Stimulated activated CD4-positive, alpha-beta T cell treated with anti-CD3 and anti-CD28 coated beads, Interleukin-1b, Interleukin-23, amount 100 ng/mL, for 1 hour (primary cell): ENCODE results near the gene VNN1.

Experiments
- DNase-seq, 2 donors: peaks; one replicate each; pipeline ENCODE4 v3.0.0-alpha.2; 2020; ENCODE audit warnings: low read depth in 2 of 2

VNN1 gene

DNA sequence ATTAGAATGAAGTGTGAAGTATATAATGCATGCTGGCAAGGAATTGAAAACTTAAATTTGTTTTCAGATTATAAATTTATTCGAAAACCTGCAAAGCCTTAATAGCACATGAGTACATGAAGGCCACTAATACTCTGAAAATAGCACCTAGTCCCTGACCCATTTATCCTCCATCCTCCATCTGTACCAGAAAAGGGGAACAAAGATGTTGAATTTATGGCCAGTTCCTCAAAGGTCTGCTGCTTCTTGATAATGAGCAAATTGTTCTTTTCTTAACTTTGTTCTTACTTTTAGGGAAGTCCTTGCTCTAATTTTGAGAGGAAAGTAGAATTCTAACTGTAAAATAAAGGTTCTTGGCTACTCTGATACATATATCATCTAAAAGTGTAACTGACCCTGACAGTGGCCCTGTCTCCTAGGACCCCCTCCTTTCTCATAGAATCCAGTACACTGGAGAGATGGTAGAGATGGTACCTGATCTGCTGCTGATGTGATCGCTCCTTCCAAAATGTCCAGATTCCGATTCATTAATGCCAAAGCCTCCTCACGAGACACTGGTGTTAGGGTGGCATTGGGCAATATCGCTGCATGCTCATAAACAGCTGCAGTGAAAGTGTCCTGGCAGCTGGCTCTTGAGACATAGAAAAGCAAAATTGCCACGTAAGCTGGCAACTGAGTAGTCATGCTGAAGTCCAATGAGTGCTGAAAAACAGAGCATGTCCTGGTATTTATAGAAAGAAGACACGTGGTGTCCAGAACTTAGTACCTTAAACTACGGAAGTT lies at the start of gene VNN1:
VNN1 (minus strand) TSS at position 704 of the 783 bp plus-strand sequence; CDS start at position 684, 20 bp downstream.
- no peak for DNase-seq

DNA sequence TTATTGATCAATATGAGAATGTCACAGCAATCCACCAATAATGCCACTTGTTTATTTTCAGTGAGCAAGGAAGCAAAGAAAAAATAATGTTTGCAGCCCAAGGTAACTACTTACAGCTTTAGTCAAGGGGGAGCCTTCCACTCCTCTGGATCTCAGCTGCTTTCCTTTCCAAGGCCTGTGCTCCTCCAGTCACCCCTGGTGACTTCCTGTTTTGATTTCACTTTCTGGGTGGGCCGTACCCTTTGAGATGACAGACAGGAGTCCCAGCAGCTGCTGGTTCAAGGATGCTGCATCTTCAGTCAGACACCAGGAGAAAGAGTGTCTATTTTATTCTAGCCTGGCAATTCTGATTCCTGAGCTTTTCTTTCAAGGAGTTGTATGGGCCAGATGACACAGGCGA lies 49.4 kb upstream of the VNN1 start:
- DNase-seq: peak in 1 of 2 donors; percentile 3

GRCh38 chr6:132760256-132760655 lies 46.4 kb upstream of the VNN1 start:
- DNase-seq: no peak

GRCh38 chr6:132758689-132759088 lies 44.8 kb upstream of the VNN1 start:
- DNase-seq: no peak

GRCh38 chr6:132752255-132752654 lies 38.4 kb upstream of the VNN1 start:
- no peak for DNase-seq

DNA sequence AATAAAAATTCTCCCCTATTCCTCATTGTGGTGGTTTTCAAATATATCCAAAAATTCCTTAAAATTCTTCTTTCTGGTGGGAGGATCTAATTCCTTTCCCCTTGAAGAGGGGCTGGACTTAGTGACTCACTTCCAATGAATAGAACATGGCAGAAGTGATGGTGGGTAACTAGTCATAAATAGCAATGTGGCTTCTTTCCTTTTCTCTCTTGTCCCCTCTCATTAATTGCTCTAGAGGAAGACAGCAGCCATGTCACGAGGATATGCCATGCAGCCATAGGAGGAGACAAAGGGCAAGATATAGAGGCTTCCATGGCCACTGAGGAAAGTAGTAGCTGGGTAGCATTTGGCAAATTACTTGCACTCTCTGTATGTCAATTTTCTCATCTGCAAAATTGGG lies 38.0 kb upstream of the VNN1 start:
- DNase-seq: no peak

DNA sequence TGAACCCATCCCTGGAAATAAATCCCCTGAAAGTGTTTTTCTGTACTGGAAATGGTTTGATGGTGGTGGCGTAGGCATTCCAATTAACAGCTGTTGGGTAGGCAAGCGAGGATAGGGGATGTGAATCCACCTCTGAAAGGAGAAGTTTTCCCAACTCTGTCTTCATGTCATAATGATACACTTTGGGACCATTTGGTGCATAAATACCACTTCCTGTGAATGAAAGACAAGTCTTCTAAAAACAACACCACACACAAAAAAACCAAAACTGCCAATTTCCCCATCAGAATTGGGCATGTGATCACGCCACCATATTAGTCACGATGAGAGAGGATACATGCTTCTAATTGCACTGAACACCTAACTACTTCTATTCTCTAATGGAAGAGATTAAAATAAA lies 37.5 kb upstream of the VNN1 start:
- no peak for DNase-seq

DNA sequence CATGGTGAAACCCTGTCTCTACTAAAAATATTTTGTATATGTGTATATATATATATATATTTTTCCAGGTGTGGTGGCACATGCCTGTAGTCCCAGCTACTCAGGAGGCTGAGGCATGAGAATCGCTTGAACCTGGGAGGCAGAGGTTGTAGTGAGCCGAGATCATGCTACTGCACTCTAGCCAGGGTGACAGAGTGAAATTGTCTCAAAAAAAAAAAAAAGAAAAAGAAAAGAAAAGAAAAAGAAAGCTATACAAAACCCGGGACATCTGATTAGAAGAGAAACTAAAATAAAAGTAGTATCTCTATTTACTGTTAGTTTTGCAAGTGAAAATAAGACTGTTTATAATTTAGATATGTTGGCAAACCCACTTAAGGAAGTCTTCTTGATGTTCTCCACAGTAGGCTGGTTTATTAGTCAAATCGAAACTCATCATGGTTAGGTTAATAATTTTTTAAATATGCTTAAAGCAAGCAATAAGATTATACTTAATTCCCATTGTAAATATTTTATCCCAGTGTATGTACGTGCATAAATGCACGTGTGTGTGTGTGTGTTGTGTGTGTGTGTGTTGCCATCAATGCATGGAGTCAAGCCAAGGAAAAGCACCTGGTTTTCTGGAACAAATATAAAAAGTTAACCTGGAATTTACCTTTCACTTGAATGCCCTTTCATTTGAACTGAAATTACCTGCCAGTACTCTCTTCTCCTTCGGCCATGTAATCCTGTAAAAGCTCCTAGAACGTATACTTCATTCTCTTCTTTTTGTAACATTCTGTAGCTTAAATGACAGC lies 36.8 kb upstream of the VNN1 start:
- no peak for DNase-seq

DNA sequence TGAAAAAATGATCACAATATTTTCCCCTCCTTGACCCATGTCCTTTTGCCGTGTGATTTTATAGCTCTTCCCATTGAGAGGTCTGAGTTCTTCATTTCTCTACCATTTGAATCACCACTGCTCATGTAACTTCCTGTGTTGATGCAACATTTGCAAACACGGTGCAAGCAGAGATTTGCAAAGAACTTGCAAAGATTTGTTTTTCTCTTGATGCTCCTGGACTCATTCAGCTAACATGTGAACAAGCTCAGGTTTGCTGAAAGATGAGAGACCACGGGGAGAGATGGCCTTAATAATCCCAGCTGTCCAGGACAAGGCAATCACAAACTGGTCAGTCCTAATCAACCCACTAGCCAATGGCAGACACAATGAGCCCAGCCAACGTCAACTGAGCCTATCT lies 35.3 kb upstream of the VNN1 start:
- DNase-seq: no peak

GRCh38 chr6:132748446-132748845 lies 34.6 kb upstream of the VNN1 start:
- no peak for DNase-seq

- no peak for DNase-seq
Observed at GRCh38 chr6:132746048-132746447, 32.2 kb upstream of the VNN1 start.

DNA sequence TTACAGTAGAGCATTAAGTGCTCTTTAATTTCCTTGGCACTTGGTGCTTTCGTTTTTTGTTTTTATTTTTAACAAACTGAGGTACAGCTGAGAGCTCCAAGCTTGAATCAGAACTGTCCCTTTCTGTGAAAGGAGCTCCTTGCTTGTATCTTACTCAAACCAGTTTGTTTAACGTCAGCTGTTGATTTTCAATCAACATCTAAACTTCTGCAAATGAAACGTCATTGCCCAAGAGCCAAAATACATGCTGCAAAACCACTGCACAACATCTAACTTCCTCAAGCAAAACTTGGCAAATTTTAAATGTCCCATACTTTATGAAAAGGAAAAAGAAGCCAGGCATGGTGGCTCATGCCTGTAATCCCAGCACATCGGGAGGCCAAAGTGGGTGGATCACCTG lies 28.6 kb upstream of the VNN1 start:
- no peak for DNase-seq

DNA sequence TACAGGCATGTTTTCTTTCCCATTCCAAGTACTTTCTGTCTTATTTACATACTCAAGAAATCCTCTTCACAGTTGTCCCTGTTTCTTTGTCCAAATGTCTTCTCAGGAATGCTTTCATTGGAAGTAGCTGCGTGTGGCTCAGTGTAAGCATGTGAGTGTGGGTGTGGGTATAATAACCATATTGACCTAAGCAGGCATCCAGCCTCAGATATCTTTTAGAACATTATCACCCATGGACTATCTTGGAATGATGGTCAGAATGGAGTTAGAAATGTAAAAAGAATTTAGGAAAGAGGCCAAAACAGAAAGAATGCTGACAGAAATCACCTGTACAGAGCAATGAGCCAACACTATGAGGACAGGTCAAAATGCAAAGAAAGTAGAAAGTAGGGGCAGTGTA lies 27.4 kb upstream of the VNN1 start:
- no peak for DNase-seq

DNA sequence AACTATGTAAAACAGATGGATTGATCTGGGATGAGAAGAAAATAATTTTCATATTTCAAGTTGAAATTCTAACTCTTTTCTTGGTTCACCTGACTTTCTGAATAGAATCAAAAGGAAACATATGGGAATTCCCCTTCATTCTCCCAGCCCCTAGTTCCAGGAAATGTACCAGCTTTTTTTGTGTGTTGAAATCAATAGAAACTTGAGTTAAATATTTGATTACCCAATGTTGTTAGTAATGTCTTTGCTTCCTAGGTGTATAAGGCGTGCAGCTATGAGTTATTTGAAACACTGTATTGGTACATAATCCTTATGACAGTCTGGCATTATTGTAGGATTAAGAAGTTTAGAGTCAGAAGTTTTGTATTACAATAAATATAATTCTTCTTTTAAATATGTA lies 22.4 kb upstream of the VNN1 start:
- DNase-seq: no peak

- no peak for DNase-seq
Observed at GRCh38 chr6:132734694-132735236, 20.9 kb upstream of the VNN1 start.

GRCh38 chr6:132733814-132734213 lies 20.0 kb upstream of the VNN1 start:
- no peak for DNase-seq

DNA sequence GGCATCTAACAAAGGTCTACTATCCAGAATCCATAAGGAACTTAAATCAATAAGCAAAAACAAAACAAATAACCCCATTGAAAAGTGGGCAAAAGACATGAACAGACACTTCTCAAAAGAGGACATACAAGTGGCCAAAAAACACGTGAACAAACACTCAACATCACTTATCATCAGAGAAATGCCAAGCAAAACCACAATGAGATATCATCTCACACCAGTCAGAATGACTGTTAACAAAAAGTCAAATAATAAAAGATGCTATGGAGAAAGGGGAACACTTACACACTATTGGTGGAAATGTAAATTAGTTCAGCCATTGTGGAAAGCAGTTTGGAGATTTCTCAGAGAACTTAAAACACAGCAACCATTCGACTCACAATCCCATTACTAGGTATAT lies 19.4 kb upstream of the VNN1 start:
- DNase-seq: no peak

GRCh38 chr6:132731086-132731485 lies 17.2 kb upstream of the VNN1 start:
- no peak for DNase-seq

DNA sequence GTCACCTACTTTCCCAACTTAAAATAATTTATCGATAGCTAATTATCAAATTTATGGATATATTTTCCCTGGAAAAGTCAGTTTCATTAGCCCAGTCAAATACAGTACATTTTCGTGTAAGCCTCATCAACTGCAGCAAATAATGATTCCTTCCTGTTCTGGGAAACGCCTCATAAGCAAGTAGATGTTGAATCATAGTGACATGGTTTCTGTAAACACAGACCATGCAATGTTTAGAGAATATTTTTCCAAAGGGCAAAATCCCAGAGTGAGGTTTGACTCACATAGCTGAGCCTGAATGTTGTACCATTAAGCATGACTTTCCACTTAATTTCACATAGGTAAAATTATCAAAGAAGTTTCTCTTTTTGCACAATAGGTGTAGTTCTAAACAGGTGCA lies 16.7 kb upstream of the VNN1 start:
- no peak for DNase-seq

DNA sequence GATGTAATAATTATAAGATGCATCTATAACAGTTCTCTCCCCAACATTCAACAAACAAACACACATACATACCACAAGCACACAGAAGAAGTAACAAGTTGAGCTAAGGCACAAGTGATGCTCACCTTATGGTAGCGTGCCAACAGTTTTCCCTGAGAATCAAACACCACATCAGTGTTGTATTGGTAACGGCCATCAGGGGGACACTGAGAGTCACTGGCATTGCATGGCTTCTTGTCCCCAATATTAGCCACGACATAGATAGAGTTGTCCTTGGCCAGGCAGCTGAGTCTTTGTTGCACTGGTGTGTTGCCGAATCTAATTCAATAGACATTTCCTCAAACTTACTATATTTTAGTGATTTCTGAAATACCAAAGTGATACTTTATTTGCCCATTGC lies 14.8 kb upstream of the VNN1 start:
- no peak for DNase-seq

GRCh38 chr6:132726608-132726975 lies 12.7 kb upstream of the VNN1 start:
- DNase-seq: no peak

GRCh38 chr6:132725947-132726607 lies 12.2 kb upstream of the VNN1 start:
- no peak for DNase-seq

DNA sequence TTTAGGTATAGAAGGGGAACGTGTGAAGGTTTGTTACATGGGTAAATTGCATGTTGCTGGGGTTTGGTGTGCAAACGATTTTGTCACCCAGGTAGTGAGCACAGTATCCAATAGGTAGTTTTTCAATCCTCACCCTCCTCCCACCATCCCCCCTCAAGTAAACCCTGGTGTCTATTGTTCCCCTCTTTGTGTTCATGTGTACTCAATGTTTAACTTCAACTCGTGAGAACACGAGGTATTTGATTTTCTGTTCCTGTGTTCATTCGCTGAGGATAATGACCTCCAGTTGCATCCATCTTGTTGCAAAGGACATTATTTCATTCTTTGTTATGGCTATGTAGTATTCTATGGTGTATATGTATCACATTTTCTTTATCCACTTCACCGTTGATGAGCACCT lies 11.6 kb upstream of the VNN1 start:
- no peak for DNase-seq
